HEK293 (cell line): ENCODE data around the gene EDEM2.

ENCODE experiments used
- CTCF ChIA-PET: fragments of 350-600 bp; formaldehyde crosslinking; extraction: SDS; loops from one replicate; lab custom pipeline; 2021; ENCODE audit warnings: antibody characterized with exemption; lab: Yijun Ruan, JAX
- POLR2A ChIA-PET: fragments of 300-600 bp; formaldehyde crosslinking; extraction: SDS; loops from one replicate; lab custom pipeline; 2020; ENCODE audit warnings: antibody characterized with exemption, inconsistent platforms; lab: Yijun Ruan, JAX
- H3K27ac ChIP-seq: fragments of 200-500 bp; sonication (Bioruptor generic); 2 replicates; pipeline ENCODE4 v1.5.1; 2014; ENCODE audit warnings: low read depth, low read length, control low read depth, inconsistent platforms; ENCODE audit errors: extremely low read depth
- H3K36me3 ChIP-seq, 2 experiments: fragments of 200-500 bp in 1 of 2; sonication (Bioruptor generic) in 1 of 2; 1 replicate in 1 of 2; 2 replicates in 1 of 2; pipeline ENCODE4 v1.5.1; 2014 to 2017; ENCODE audit warnings: inconsistent platforms in 2 of 2, low read length in 2 of 2; ENCODE audit not compliant: control insufficient read depth in 2 of 2, insufficient read depth in 1 of 2
- H3K4me1 ChIP-seq: fragments of 200-500 bp; sonication (Bioruptor generic); 2 replicates; pipeline ENCODE4 v1.5.1; 2014; ENCODE audit warnings: mild to moderate bottlenecking, low read length, inconsistent platforms; ENCODE audit not compliant: control insufficient read depth, insufficient read depth
- H3K4me3 ChIP-seq: 2 replicates; pipeline ENCODE4 v1.5.1; 2011; ENCODE audit warnings: low read depth, mild to moderate bottlenecking, control low read depth, low read length, moderate library complexity
- H3K9me3 ChIP-seq: fragments of 200-500 bp; sonication (Bioruptor generic); 2 replicates; pipeline ENCODE4 v1.5.1; 2014; ENCODE audit warnings: low read depth, low read length, inconsistent platforms; ENCODE audit not compliant: control insufficient read depth, insufficient read depth
- BCL6B ChIP-seq: fragments of 450-650 bp; formaldehyde crosslinking; IDR thresholded peaks from 2 replicates; pipeline ENCODE4 v1.5.1; 2017; ENCODE audit warnings: missing biosample characterization, missing genetic modification characterization
- HOXC10 ChIP-seq: sonication (generic); formaldehyde crosslinking; IDR thresholded peaks from 2 replicates; pipeline ENCODE4 v1.8.1; 2023; ENCODE audit warnings: mild to moderate bottlenecking, missing genetic modification reagents
- KLF16 ChIP-seq: fragments of 450-650 bp; formaldehyde crosslinking; IDR thresholded peaks from 2 replicates; pipeline ENCODE4 v1.5.1; 2017; ENCODE audit warnings: missing biosample characterization, missing genetic modification characterization
- MZF1 ChIP-seq: fragments of 450-650 bp; formaldehyde crosslinking; IDR thresholded peaks from 2 replicates; pipeline ENCODE4 v1.5.1; 2017; ENCODE audit warnings: missing biosample characterization, missing genetic modification characterization, borderline replicate concordance
- PRDM1 ChIP-seq: fragments of 450-650 bp; formaldehyde crosslinking; IDR thresholded peaks from 2 replicates; pipeline ENCODE4; 2016; ENCODE audit warnings: missing biosample characterization, missing genetic modification characterization
- PRDM10 ChIP-seq: fragments of 450-650 bp; formaldehyde crosslinking; IDR thresholded peaks from 2 replicates; pipeline ENCODE4 v1.5.1; 2016; ENCODE audit warnings: missing biosample characterization, missing genetic modification characterization
- SP3 ChIP-seq: fragments of 450-650 bp; formaldehyde crosslinking; IDR thresholded peaks from 2 replicates; pipeline ENCODE4 v1.5.1; 2016; ENCODE audit warnings: missing biosample characterization, missing genetic modification characterization
- ZBTB44 ChIP-seq: fragments of 450-650 bp; IDR thresholded peaks from 2 replicates; pipeline ENCODE4 v1.5.1; 2018; ENCODE audit warnings: missing biosample characterization, mild to moderate bottlenecking, missing genetic modification characterization
- ZBTB48 ChIP-seq: fragments of 450-650 bp; formaldehyde crosslinking; IDR thresholded peaks from 2 replicates; pipeline ENCODE4 v1.5.1; 2016; ENCODE audit warnings: missing biosample characterization, missing genetic modification characterization
- ZBTB7A ChIP-seq: fragments of 450-650 bp; formaldehyde crosslinking; IDR thresholded peaks from 2 replicates; pipeline ENCODE4 v1.5.1; 2016; ENCODE audit warnings: low read depth, missing biosample characterization, missing genetic modification characterization
- ZFP69B ChIP-seq: fragments of 450-650 bp; formaldehyde crosslinking; IDR thresholded peaks from 2 replicates; pipeline ENCODE4 v1.5.1; 2016; ENCODE audit warnings: missing biosample characterization, missing genetic modification characterization
- ZIC2 ChIP-seq: fragments of 450-650 bp; formaldehyde crosslinking; IDR thresholded peaks from 2 replicates; pipeline ENCODE4 v1.5.1; 2016; ENCODE audit warnings: missing biosample characterization, missing genetic modification characterization
- ZNF2 ChIP-seq: fragments of 450-650 bp; formaldehyde crosslinking; IDR thresholded peaks from 2 replicates; pipeline ENCODE4 v1.5.1; 2016; ENCODE audit warnings: missing biosample characterization, missing genetic modification characterization
- ZNF24 ChIP-seq: fragments of 450-650 bp; formaldehyde crosslinking; IDR thresholded peaks from 2 replicates; pipeline ENCODE4 v1.5.1; 2016; ENCODE audit warnings: missing biosample characterization, missing genetic modification characterization
- ZNF324 ChIP-seq: fragments of 450-650 bp; formaldehyde crosslinking; IDR thresholded peaks from 2 replicates; pipeline ENCODE4 v1.5.1; 2016; ENCODE audit warnings: missing biosample characterization, missing genetic modification characterization
- ZNF341 ChIP-seq: fragments of 450-650 bp; formaldehyde crosslinking; IDR thresholded peaks from 2 replicates; pipeline ENCODE4; 2016; ENCODE audit warnings: low read depth, missing biosample characterization, missing genetic modification characterization
- ZNF350 ChIP-seq: fragments of 450-650 bp; formaldehyde crosslinking; IDR thresholded peaks from 2 replicates; pipeline ENCODE4 v1.5.0; 2017; ENCODE audit warnings: missing biosample characterization, mild to moderate bottlenecking, missing genetic modification characterization
- ZNF398 ChIP-seq: fragments of 450-650 bp; formaldehyde crosslinking; IDR thresholded peaks from 2 replicates; pipeline ENCODE4 v1.5.1; 2017; ENCODE audit warnings: missing biosample characterization, missing genetic modification characterization
- ZNF514 ChIP-seq: fragments of 450-650 bp; formaldehyde crosslinking; IDR thresholded peaks from 2 replicates; pipeline ENCODE4 v1.5.1; 2016; ENCODE audit warnings: missing biosample characterization, missing genetic modification characterization
- ZNF600 ChIP-seq: fragments of 450-650 bp; formaldehyde crosslinking; IDR thresholded peaks from 2 replicates; pipeline ENCODE4 v1.5.1; 2016; ENCODE audit warnings: missing biosample characterization, missing genetic modification characterization
- ZNF792 ChIP-seq: fragments of 450-650 bp; formaldehyde crosslinking; IDR thresholded peaks from 2 replicates; pipeline ENCODE4 v1.5.1; 2016; ENCODE audit warnings: missing biosample characterization, missing genetic modification characterization
- ZXDB ChIP-seq: fragments of 450-650 bp; formaldehyde crosslinking; IDR thresholded peaks from 2 replicates; pipeline ENCODE4 v1.5.1; 2016; ENCODE audit warnings: missing biosample characterization, missing genetic modification characterization

Gene EDEM2

GRCh38 chr20:35173576-35174192 is 26.5 kb upstream of the EDEM2 start (continued):
- TF ChIP-seq BCL6B (tag by site-specific recombination) (no peak), ZNF792 (no peak), ZBTB7A (tag by site-specific recombination) (no peak), ZBTB44 (tag by site-specific recombination) (no peak), ZNF514 (tag by site-specific recombination) (no peak), ZFP69B (tag by site-specific recombination) (no peak), HOXC10 (CRISPR knock-in tag) (no peak)

- Histone ChIP-seq H3K27ac (no peak overlapping the region), H3K4me3 (no peak overlapping the region; the same call in 1 of the 2 replicates), H3K4me1 (0 out of 2 replicates have a peak, but pooled peaks cover 3% of the 10 kb centered on the region), H3K36me3 (peaks cover 0 to 9% of the 10 kb centered on the region in 2 experiments; a peak in 1 of 3 replicates), H3K9me3 (no peaks in the 10 kb centered on the region)
- CTCF ChIA-PET = no interaction called here
- peak; percentile 79 for TF ChIP-seq PRDM1
- no peak for TF ChIP-seq KLF16 (tag by site-specific recombination)
- TF ChIP-seq ZNF398 (tag by site-specific recombination) = peak; percentile 48
- no peak for TF ChIP-seq ZNF324
- peak; percentile 17; the same call in 1 of the 2 replicates for TF ChIP-seq ZBTB48 (tag by site-specific recombination)
- peak; percentile 64 for TF ChIP-seq PRDM10 (tag by site-specific recombination)
- POLR2A ChIA-PET = no interaction called here
Observed at GRCh38 chr20:35172434-35172806, 25.3 kb upstream of the EDEM2 start.

GRCh38 chr20:35171753-35172433 is 24.8 kb upstream of the EDEM2 start, which contains the start of gene PROCR:
TSS of gene PROCR (plus strand) at chr20:35172072. CDS start at chr20:35172155, 83 bp downstream.
- ChIA-PET CTCF (no interaction called here), POLR2A (no interaction called here)
- Histone ChIP-seq H3K4me3 (peak within 1 kb of the TSS; percentile 45), H3K36me3 (peaks cover 0 to 8% of the 10 kb centered on the region in 2 experiments; a peak in 1 of 3 replicates), H3K4me1 (0 out of 2 replicates have a peak, but pooled peaks cover 3% of the 10 kb centered on the region), H3K9me3 (no peaks in the 10 kb centered on the region), H3K27ac (no peak within 1 kb of the TSS)
- TF ChIP-seq ZNF24 (tag by site-specific recombination) (0 out of 2 replicates have a peak, but pooled peaks have one; percentile 25), ZNF350 (tag by site-specific recombination) (no peak), ZNF341 (tag by site-specific recombination) (peak; percentile 71), MZF1 (tag by site-specific recombination) (0 out of 2 replicates have a peak, but pooled peaks have one; percentile 44), ZIC2 (tag by site-specific recombination) (peak; percentile 92), ZNF600 (tag by site-specific recombination) (peak; percentile 68; the same call in 1 of the 2 replicates), ZXDB (tag by site-specific recombination) (peak; percentile 37; the same call in 1 of the 2 replicates), ZNF2 (tag by site-specific recombination) (no peak), SP3 (tag by site-specific recombination) (peak; percentile 90)
